ENCODE results near the gene C1orf167.
A peak's percentile ranks its signal among the peaks of the same experiment; 100 is the strongest.

The C1orf167 gene

DNA sequence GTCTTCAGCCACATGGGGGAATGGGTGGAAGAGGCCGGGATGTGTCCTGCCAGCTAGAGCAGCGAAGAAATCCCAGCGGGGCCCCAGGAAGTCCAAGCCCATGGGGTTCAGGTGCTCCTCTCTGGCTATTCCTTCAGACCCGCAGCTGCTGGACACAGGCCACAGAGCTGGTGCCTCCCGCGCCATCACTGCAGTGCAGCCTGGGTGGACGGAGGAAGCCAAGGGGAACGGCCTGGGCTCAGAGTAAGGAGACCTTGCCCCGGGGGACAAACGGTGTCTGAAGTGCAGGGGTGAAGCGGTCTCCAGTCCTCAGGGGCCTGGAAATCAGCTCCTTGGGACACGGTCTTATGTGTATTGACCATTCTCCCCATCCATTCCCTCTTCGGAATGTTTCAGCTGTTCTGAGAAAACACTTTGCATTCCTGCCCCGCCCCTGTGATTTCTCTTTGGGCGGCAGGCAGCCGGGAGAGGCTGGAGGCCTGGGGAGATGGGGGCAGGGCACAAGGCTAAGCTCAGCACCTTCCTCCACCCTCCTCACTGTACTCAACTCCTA is 25.3 kb downstream of the C1orf167 start:
- TF ChIP-seq, protein P1, sequence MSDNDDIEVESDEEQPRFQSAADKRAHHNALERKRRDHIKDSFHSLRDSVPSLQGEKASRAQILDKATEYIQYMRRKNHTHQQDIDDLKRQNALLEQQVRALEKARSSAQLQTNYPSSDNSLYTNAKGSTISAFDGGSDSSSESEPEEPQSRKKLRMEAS (IDR thresholded peaks at IDR 0.05): no peak; the same call in 1 of the 2 replicates
- peak; percentile 88 for TF ChIP-seq TEAD4 (IDR thresholded peaks at IDR 0.05)
- TF ChIP-seq EGR1 (IDR thresholded peaks at IDR 0.05): no peak
- no peak for TF ChIP-seq FOXM1 (IDR thresholded peaks at IDR 0.05; ENCODE audit: borderline replicate concordance, low read depth)
- TF ChIP-seq TAF1 (IDR thresholded peaks at IDR 0.05; ENCODE audit: low read depth): peak; percentile 35; the same call in 1 of the 2 replicates
- TF ChIP-seq TCF12 (IDR thresholded peaks at IDR 0.05; ENCODE audit: low read depth): no peak
- TF ChIP-seq, protein P2, sequence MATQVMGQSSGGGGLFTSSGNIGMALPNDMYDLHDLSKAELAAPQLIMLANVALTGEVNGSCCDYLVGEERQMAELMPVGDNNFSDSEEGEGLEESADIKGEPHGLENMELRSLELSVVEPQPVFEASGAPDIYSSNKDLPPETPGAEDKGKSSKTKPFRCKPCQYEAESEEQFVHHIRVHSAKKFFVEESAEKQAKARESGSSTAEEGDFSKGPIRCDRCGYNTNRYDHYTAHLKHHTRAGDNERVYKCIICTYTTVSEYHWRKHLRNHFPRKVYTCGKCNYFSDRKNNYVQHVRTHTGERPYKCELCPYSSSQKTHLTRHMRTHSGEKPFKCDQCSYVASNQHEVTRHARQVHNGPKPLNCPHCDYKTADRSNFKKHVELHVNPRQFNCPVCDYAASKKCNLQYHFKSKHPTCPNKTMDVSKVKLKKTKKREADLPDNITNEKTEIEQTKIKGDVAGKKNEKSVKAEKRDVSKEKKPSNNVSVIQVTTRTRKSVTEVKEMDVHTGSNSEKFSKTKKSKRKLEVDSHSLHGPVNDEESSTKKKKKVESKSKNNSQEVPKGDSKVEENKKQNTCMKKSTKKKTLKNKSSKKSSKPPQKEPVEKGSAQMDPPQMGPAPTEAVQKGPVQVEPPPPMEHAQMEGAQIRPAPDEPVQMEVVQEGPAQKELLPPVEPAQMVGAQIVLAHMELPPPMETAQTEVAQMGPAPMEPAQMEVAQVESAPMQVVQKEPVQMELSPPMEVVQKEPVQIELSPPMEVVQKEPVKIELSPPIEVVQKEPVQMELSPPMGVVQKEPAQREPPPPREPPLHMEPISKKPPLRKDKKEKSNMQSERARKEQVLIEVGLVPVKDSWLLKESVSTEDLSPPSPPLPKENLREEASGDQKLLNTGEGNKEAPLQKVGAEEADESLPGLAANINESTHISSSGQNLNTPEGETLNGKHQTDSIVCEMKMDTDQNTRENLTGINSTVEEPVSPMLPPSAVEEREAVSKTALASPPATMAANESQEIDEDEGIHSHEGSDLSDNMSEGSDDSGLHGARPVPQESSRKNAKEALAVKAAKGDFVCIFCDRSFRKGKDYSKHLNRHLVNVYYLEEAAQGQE (IDR thresholded peaks at IDR 0.05; ENCODE audit: low read depth): no peak
- no peak for TF ChIP-seq RAD21 (IDR thresholded peaks at IDR 0.05; ENCODE audit: low read depth)
- TF ChIP-seq, protein P3, sequence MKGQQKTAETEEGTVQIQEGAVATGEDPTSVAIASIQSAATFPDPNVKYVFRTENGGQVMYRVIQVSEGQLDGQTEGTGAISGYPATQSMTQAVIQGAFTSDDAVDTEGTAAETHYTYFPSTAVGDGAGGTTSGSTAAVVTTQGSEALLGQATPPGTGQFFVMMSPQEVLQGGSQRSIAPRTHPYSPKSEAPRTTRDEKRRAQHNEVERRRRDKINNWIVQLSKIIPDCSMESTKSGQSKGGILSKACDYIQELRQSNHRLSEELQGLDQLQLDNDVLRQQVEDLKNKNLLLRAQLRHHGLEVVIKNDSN (IDR thresholded peaks at IDR 0.05): no peak
- TF ChIP-seq YY1 (IDR thresholded peaks at IDR 0.05; ENCODE audit: low read depth): no peak
- TF ChIP-seq EP300 (IDR thresholded peaks at IDR 0.05; ENCODE audit: borderline replicate concordance): peak; percentile 11; the same call in 1 of the 2 replicates
- no peak for TF ChIP-seq CREB1 (IDR thresholded peaks at IDR 0.05; ENCODE audit: low read depth)
- no peak; the same call in 1 of the 2 replicates for TF ChIP-seq ZBTB7A (IDR thresholded peaks at IDR 0.05; ENCODE audit: low read depth)
- no peak for TF ChIP-seq CEBPB (IDR thresholded peaks at IDR 0.05)
- peak; percentile 33 for TF ChIP-seq NFIC (IDR thresholded peaks at IDR 0.05)

DNA sequence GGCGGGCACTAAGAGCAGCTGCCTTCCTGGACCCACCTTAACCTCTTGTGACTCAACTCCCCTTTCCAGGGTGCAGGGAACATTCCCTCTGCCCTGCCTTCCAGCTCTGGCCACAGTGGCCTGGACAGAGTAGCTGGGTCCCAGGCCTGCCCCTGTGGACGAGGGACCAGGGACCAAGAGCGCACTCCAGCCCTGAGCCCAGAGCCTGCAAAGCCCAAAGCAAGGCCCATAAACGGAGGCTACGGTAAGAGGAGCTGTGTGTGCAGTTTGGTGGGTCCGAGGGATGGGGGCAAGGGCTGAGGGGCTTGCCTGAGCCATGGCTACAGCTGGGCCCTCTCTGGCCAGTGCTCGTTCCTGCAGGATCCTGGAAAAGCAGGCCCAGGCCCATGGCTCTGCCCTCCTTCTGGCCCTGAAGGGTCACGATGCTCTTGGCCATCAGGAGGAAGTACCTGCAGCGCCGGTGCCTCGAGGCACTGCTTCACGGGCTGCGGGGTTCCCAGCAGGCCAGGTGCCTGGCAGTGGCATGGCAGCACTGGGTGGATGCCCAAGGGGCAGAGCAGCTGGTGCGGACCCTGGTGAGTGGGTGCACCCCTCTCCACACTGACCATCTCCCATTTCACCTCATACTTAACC is 25.9 kb downstream of the C1orf167 start:
- TF ChIP-seq, protein P2 (IDR thresholded peaks at IDR 0.05; ENCODE audit: low read depth): no peak
- TF ChIP-seq RAD21 (IDR thresholded peaks at IDR 0.05; ENCODE audit: low read depth) (no peak), ZBTB7A (IDR thresholded peaks at IDR 0.05; ENCODE audit: low read depth) (no peak; the same call in 1 of the 2 replicates), CREB1 (IDR thresholded peaks at IDR 0.05; ENCODE audit: low read depth) (no peak), TAF1 (IDR thresholded peaks at IDR 0.05; ENCODE audit: low read depth) (0 out of 2 replicates have a peak, but pooled peaks have one; percentile 14), YY1 (IDR thresholded peaks at IDR 0.05; ENCODE audit: low read depth) (no peak)
- TF ChIP-seq, protein P1 (IDR thresholded peaks at IDR 0.05): no peak

DNA sequence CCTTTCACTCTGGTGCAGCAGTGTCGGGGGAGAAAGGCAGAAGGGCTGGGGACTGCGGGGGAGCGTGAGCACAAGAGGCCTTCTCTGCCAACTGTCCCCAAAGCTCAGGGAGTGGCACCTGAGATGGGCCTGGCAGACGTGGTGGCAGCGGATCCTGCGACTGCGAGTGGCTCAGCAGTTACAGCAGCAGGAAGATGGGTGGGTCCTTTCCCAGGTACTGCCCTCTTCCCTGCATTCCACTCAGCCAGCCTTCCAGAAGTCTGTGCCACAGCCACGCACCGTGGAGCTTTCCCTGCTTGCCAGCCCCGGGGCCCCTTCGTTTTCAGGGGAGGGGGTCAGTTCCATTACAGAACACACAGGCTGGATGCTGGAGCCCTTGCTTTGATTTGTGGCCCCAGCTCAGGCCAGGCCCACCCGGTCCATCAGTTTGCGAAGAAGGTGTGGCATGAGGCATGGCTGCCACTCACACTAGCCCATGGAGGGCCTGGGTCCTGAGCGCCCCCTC is 26.6 kb downstream of the C1orf167 start:
- TF ChIP-seq EGR1 (IDR thresholded peaks at IDR 0.05): no peak
- TF ChIP-seq TAF1 (IDR thresholded peaks at IDR 0.05; ENCODE audit: low read depth): no peak

DNA sequence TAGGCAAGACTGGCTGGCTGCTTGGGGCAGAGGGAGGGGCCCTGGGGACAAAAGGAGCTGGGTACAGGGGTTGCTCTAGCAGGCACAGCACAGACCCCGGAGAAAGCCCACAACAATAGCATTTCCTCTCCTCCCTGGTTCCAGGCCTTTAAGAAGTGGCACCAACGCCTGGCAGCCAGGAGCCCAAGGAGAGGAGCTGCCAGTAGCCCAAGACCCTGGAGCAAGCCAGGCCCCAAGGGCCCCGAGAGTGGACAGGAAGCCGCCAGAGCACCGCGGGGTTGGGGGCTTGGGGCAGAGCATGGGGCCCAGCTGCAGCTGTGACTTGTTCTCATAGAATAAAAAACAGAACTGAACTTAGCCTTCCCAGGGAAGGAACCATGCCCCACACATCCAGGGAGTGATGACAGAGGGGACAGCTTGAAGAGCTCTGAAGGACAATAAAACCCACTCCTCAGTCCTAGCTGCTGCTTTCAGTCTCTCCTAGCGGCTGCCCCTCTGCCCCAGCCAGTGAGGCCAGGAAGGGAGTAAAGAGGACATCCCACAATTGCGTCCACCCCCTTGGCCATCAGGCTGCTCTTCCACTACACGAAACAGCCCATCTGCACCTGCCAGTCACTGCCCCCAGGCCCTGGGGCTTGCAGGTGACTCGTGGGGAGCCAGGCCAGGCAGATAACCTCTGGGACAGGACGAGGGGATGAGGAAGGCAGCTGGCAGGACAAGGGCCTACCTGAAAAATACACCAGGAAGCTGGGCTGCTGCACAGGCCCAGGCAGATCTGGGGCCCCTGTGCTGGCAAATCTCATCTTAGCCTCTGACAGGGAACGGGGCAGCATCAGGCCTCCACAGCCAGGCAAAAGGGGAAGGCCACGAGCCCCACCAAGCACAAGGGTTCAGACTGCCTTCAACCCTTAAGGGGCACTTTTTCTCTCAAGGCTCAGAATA is 27.4 kb downstream of the C1orf167 start:
- TF ChIP-seq EP300 (IDR thresholded peaks at IDR 0.05; ENCODE audit: borderline replicate concordance) (no peak), CEBPB (IDR thresholded peaks at IDR 0.05) (no peak), TAF1 (IDR thresholded peaks at IDR 0.05; ENCODE audit: low read depth) (no peak), EGR1 (IDR thresholded peaks at IDR 0.05) (no peak), CREB1 (IDR thresholded peaks at IDR 0.05; ENCODE audit: low read depth) (no peak), ZBTB7A (IDR thresholded peaks at IDR 0.05; ENCODE audit: low read depth) (no peak), NFIC (IDR thresholded peaks at IDR 0.05) (no peak), TCF12 (IDR thresholded peaks at IDR 0.05; ENCODE audit: low read depth) (no peak), FOXM1 (IDR thresholded peaks at IDR 0.05; ENCODE audit: borderline replicate concordance, low read depth) (no peak), YY1 (IDR thresholded peaks at IDR 0.05; ENCODE audit: low read depth) (no peak), TEAD4 (IDR thresholded peaks at IDR 0.05) (no peak), RAD21 (IDR thresholded peaks at IDR 0.05; ENCODE audit: low read depth) (no peak)
- TF ChIP-seq, protein P1 (IDR thresholded peaks at IDR 0.05): no peak
- TF ChIP-seq, protein P2 (IDR thresholded peaks at IDR 0.05; ENCODE audit: low read depth): no peak
- TF ChIP-seq, protein P3 (IDR thresholded peaks at IDR 0.05): no peak

Measured in Ishikawa (cell line).